Vagina (tissue), 2 donors: ENCODE results near the gene PPFIBP1. TPM values are rescaled to one million over a fixed set of nuclear protein-coding genes. Genes with fewer than 3 reads are reported as not detected.
"Not testable (repeated sequence)": the region's sequence is repeated elsewhere in the genome, so short reads cannot be mapped to it uniquely, and the experiment has no call there.

ENCODE experiments used
- DNase-seq, 2 donors: peaks; one replicate each; pipeline ENCODE4 v3.0.0-alpha.2; 2017; ENCODE audit errors: extremely low spot score in 2 of 2
- H3K27ac ChIP-seq: fragments of 200-600 bp; sonication (generic); one replicate; pipeline ENCODE4 v1.5.1; 2019
- H3K27me3 ChIP-seq: fragments of 200-600 bp; sonication (generic); one replicate; pipeline ENCODE4 v1.5.1; 2019
- H3K36me3 ChIP-seq, 2 donors: fragments of 200-600 bp; sonication (generic); one replicate each; pipeline ENCODE4 v1.5.1; 2017 to 2019
- H3K4me1 ChIP-seq: fragments of 200-600 bp; sonication (generic); one replicate; pipeline ENCODE4 v1.5.1; 2019
- H3K4me3 ChIP-seq, 2 donors: fragments of 200-600 bp; sonication (generic); 1 replicate in 1 of 2; 2 replicates in 1 of 2; pipeline ENCODE4 v1.5.1; 2016 to 2019
- H3K9me3 ChIP-seq: fragments of 200-600 bp; sonication (generic); one replicate; pipeline ENCODE4 v1.5.1; 2019
- CTCF ChIP-seq, 3 experiments: fragments of 450-650 bp in 2 of 3; fragments of 200-600 bp in 1 of 3; sonication (generic) in 1 of 3; IDR thresholded peaks; one replicate each; pipeline ENCODE4 v1.5.1; 2017 to 2019; ENCODE audit warnings: antibody characterized with exemption in 3 of 3, mild to moderate bottlenecking in 2 of 3, moderate library complexity in 2 of 3
- POLR2A ChIP-seq, 2 donors: fragments of 450-650 bp; IDR thresholded peaks; one replicate each; pipeline ENCODE4 v1.6.1; 2017; ENCODE audit warnings: antibody characterized with exemption in 2 of 2, mild to moderate bottlenecking in 2 of 2, moderate library complexity in 2 of 2
- POLR2AphosphoS5 ChIP-seq, 2 donors: sonication (generic); formaldehyde crosslinking; IDR thresholded peaks; one replicate each; pipeline ENCODE4 v1.9.0; 2017; ENCODE audit warnings: antibody characterized with exemption in 2 of 2, mild to moderate bottlenecking in 2 of 2, low read depth in 1 of 2; ENCODE audit not compliant: insufficient read depth in 1 of 2
- intact Hi-C: fragments of 100-400 bp; cut with DNase I; formaldehyde crosslinking; loops from one replicate; pipeline ENCODE4 v1.15.1; 2023
- total RNA-seq: library from RNA; depleted of rRNA; stranded (reverse); fragments of >200 nt; gene quantifications from one replicate; pipeline ENCODE4 v1.2.3, GENCODE V29; 2016

The PPFIBP1 gene
- total RNA-seq, 1 donor from 2014 or later: 101 TPM

DNA sequence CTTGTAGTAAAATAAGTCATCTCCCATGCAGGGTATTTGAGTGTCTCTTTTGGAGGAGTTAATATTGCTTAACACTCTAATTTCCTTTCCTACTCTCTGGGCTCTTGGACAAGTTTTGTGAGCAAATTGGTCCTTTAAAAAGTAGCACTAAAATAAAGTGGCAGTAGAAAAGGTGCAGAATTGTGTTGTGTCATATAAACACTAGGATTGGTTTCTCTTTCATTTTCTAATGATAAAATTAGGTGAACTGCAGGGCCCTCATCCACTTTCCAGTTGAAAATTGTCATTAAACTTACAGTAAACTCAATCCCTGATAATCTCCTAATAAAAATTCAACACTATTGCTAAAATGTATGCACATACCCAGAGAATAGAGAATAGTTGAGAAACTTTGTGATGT is 129.7 kb downstream of the PPFIBP1 start:
- no peaks in the 10 kb centered on the region for H3K9me3 ChIP-seq
- H3K4me3 ChIP-seq: no peak overlapping the region
- H3K27me3 ChIP-seq: no peaks in the 10 kb centered on the region
- H3K36me3 ChIP-seq: peaks cover 0 to 23% of the 10 kb centered on the region in 2 donors
- DNase-seq: no peak
- TF ChIP-seq POLR2A (IDR thresholded peaks at IDR 0.05) (no peak), CTCF (IDR thresholded peaks at IDR 0.05) (no peak), POLR2AphosphoS5 (IDR thresholded peaks at IDR 0.05; ENCODE audit: insufficient read depth in 1 of 2, low read depth in 1 of 2) (no peak)
- no peaks in the 10 kb centered on the region for H3K4me1 ChIP-seq
- intact Hi-C loops: no loop called here
- H3K27ac ChIP-seq: no peak overlapping the region

- intact Hi-C loops: not testable (repeated sequence)
Measured at GRCh38 chr12:27655476-27655875, 131.5 kb downstream of the PPFIBP1 start.

DNA sequence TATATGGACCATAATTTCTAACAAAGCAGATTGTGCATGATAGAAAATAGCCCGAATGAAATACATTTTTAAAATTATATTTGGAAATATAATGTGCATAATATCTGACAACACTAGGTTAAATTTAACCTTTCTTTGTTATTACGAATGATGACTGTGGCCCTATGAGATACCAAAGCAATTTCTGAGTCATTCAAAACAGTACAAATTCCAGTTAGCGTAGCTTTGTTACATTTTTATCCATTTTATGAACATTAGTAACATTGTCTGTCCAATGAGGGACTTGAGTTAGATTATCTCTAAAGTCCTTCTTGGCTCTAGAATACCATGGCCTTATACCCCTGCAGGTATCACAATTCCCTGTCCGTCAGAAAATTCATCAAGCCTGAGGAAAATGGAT is 133.3 kb downstream of the PPFIBP1 start:
- H3K27ac ChIP-seq: no peak overlapping the region
- H3K27me3 ChIP-seq: no peaks in the 10 kb centered on the region
- DNase-seq: no peak
- H3K9me3 ChIP-seq: no peaks in the 10 kb centered on the region
- no peaks in the 10 kb centered on the region for H3K4me1 ChIP-seq
- intact Hi-C loops: no loop called here
- TF ChIP-seq POLR2A (IDR thresholded peaks at IDR 0.05) (no peak), CTCF (IDR thresholded peaks at IDR 0.05) (no peak), POLR2AphosphoS5 (IDR thresholded peaks at IDR 0.05; ENCODE audit: insufficient read depth in 1 of 2, low read depth in 1 of 2) (no peak)
- peaks cover 0 to 36% of the 10 kb centered on the region in 2 donors for H3K36me3 ChIP-seq
- no peak overlapping the region for H3K4me3 ChIP-seq

More at GRCh38 chr12:27655476-27655875, 131.5 kb downstream of the PPFIBP1 start:
- peaks cover 0 to 27% of the 10 kb centered on the region in 2 donors for H3K36me3 ChIP-seq
- not testable (repeated sequence) for DNase-seq, H3K27me3 ChIP-seq, H3K4me3 ChIP-seq, H3K27ac ChIP-seq, H3K9me3 ChIP-seq, H3K4me1 ChIP-seq

DNA sequence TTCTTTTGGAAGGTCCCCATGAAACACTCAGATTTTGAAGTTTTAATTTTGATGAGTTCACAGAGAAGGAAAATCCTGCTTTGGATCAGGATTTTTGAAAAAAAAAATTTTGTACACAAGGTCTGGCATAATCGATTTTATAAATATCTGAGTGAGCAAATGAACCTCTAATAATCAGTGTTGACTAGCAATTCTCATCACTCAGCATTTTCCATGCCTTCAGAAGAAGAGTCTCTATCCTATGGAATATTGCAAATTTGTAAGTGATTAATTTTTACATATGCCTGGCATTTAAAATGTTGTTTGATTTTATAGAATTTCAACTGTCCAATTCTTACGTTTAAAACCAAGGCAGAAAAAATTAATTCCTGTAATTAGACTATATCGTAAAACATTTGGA is 141.7 kb downstream of the PPFIBP1 start:
- Histone ChIP-seq H3K9me3 (no peaks in the 10 kb centered on the region), H3K4me1 (no peaks in the 10 kb centered on the region), H3K4me3 (no peak overlapping the region), H3K36me3 (peaks cover 0 to 48% of the 10 kb centered on the region in 2 donors), H3K27ac (no peak overlapping the region), H3K27me3 (no peaks in the 10 kb centered on the region)
- DNase-seq: no peak
- TF ChIP-seq POLR2A (IDR thresholded peaks at IDR 0.05) (no peak), CTCF (IDR thresholded peaks at IDR 0.05) (no peak), POLR2AphosphoS5 (IDR thresholded peaks at IDR 0.05; ENCODE audit: insufficient read depth in 1 of 2, low read depth in 1 of 2) (no peak)
- intact Hi-C loops: no loop called here

DNA sequence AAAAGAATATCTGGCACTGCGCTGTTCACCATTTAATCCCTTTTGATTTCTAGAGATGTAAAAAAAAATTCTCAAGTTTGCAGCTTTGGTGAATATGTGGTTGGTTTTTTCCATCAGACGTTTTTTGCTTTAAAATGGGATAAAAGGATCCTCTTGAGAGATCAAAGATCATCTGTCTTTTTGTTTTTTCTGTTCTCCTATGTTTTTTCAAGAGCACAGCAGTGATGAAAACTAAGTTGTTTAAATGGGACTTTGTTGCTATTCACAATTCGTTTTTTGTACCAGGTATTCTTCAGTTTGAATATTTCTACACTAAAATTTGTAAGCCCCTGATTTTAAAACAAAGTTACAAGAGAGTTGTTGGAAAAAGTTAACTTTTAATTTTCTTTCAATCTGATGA is 142.5 kb downstream of the PPFIBP1 start:
- Histone ChIP-seq H3K4me3 (no peak overlapping the region), H3K27me3 (no peaks in the 10 kb centered on the region), H3K4me1 (no peaks in the 10 kb centered on the region), H3K9me3 (no peaks in the 10 kb centered on the region), H3K36me3 (peaks cover 0 to 44% of the 10 kb centered on the region in 2 donors), H3K27ac (no peak overlapping the region)
- DNase-seq: no peak
- TF ChIP-seq POLR2A (IDR thresholded peaks at IDR 0.05) (no peak), POLR2AphosphoS5 (IDR thresholded peaks at IDR 0.05; ENCODE audit: insufficient read depth in 1 of 2, low read depth in 1 of 2) (no peak), CTCF (IDR thresholded peaks at IDR 0.05) (no peak)
- intact Hi-C loops: no loop called here

GRCh38 chr12:27667540-27667939 is 143.5 kb downstream of the PPFIBP1 start:
- Histone ChIP-seq H3K36me3 (peaks cover 0 to 46% of the 10 kb centered on the region in 2 donors), H3K27me3 (no peaks in the 10 kb centered on the region), H3K4me1 (no peaks in the 10 kb centered on the region), H3K9me3 (no peaks in the 10 kb centered on the region), H3K27ac (no peak overlapping the region), H3K4me3 (no peak overlapping the region)
- intact Hi-C loops: no loop called here
- no peak for DNase-seq
- TF ChIP-seq CTCF (IDR thresholded peaks at IDR 0.05) (no peak), POLR2A (IDR thresholded peaks at IDR 0.05) (no peak), POLR2AphosphoS5 (IDR thresholded peaks at IDR 0.05; ENCODE audit: insufficient read depth in 1 of 2, low read depth in 1 of 2) (no peak)
